ENCODE results near the gene GARNL3. TPM values are rescaled to one million over a fixed set of nuclear protein-coding genes. Genes with fewer than 3 reads are reported as not detected.

The GARNL3 gene
- polyA plus RNA-seq, 3 donors from 2014 or later = 0.44 to 2.1 TPM; not detected in 1

- peak overlapping the region in 1 of 5 donors; percentile 21 for H3K4me3 Mint-ChIP-seq
- DNase-seq = peak; percentile 45 to 55 (median 52)
- H3K4me1 Mint-ChIP-seq = peaks cover 6 to 14% of the 10 kb centered on the region in 2 donors
- peaks cover 0 to 7% (median 0%) of the 10 kb centered on the region in 3 donors for H3K36me3 Mint-ChIP-seq
- H3K27me3 Mint-ChIP-seq (ENCODE audit: low read depth in 3 of 3) = peaks cover 0 to 4% (median 0%) of the 10 kb centered on the region in 3 donors
- H3K9me3 Mint-ChIP-seq = no peaks in the 10 kb centered on the region
- no peak overlapping the region for H3K27ac Mint-ChIP-seq
Measured at GRCh38 chr9:127418037-127418471, 153.5 kb downstream of the GARNL3 start.

- DNase-seq = no peak
- Mint-ChIP-seq H3K36me3 (peaks cover 0 to 6% (median 0%) of the 10 kb centered on the region in 3 donors), H3K27me3 (ENCODE audit: low read depth in 3 of 3) (peaks cover 5 to 8% (median 6%) of the 10 kb centered on the region in 3 donors), H3K27ac (no peak overlapping the region), H3K4me3 (no peak overlapping the region), H3K4me1 (peaks cover 19 to 26% of the 10 kb centered on the region in 2 donors), H3K9me3 (no peaks in the 10 kb centered on the region)
Measured at GRCh38 chr9:127419348-127419747, 154.8 kb downstream of the GARNL3 start.

GRCh38 chr9:127421057-127421456 lies 156.5 kb downstream of the GARNL3 start:
- H3K9me3 Mint-ChIP-seq = no peaks in the 10 kb centered on the region
- DNase-seq = no peak
- H3K36me3 Mint-ChIP-seq = no peaks in the 10 kb centered on the region
- peaks cover 5 to 8% (median 7%) of the 10 kb centered on the region in 3 donors for H3K27me3 Mint-ChIP-seq (ENCODE audit: low read depth in 3 of 3)
- H3K4me3 Mint-ChIP-seq = no peak overlapping the region
- H3K27ac Mint-ChIP-seq = no peak overlapping the region
- peaks cover 36 to 42% of the 10 kb centered on the region in 2 donors for H3K4me1 Mint-ChIP-seq

DNA sequence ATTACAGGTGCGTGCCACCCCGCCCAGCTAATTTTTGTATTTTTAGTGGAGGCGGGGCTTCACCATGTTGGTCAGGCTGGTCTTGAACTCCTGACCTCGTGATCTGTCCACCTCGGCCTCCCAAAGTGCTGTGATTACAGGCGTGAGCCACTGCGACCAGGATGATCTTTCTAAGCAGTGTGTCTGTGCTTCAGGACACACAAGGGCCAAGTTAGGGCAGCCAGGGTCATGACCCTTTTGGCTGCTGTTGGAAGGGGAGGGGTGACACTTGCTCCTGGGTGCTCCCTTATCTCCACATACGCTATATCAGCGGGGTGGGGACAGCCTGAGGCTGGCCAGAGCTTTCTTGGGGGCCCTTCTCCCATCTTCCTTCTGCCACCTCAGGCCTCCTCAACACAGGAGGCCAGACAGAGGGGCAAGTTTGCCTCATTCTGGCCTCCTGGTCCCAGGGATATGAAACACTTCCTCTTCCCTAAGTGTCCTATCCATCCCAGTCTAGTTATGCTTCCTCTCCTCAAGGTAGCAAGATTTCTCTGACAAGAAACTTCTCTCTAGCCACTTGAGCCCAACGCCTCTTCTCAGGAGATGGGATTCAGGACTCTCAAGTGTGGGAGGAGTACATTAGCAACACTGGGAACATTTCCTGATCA lies 157.7 kb downstream of the GARNL3 start:
- no peaks in the 10 kb centered on the region for H3K9me3 Mint-ChIP-seq

GRCh38 chr9:127422787-127423186 lies 158.2 kb downstream of the GARNL3 start:
- H3K4me1 Mint-ChIP-seq = peaks cover 47 to 50% of the 10 kb centered on the region in 2 donors
- no peaks in the 10 kb centered on the region for H3K36me3 Mint-ChIP-seq
- H3K9me3 Mint-ChIP-seq = no peaks in the 10 kb centered on the region
- H3K27me3 Mint-ChIP-seq (ENCODE audit: low read depth in 3 of 3) = peaks cover 5 to 7% (median 6%) of the 10 kb centered on the region in 3 donors
- H3K4me3 Mint-ChIP-seq = peak overlapping the region; percentile 39 to 99 (median 99)
- DNase-seq = no peak
- H3K27ac Mint-ChIP-seq = peak overlapping the region in 3 of 6 donors; percentile 9 to 98 (median 97)

More for the DNA sequence above, 157.7 kb downstream of the GARNL3 start:
- Mint-ChIP-seq H3K27me3 (ENCODE audit: low read depth in 3 of 3) (peaks cover 5 to 8% (median 7%) of the 10 kb centered on the region in 3 donors), H3K27ac (no peak overlapping the region), H3K36me3 (no peaks in the 10 kb centered on the region), H3K4me3 (peak overlapping the region in 1 of 5 donors; percentile 99), H3K4me1 (peaks cover 47 to 50% of the 10 kb centered on the region in 2 donors)
- DNase-seq = no peak

- Mint-ChIP-seq H3K27me3 (ENCODE audit: low read depth in 3 of 3) (peaks cover 5 to 7% (median 6%) of the 10 kb centered on the region in 3 donors), H3K36me3 (no peaks in the 10 kb centered on the region), H3K9me3 (no peaks in the 10 kb centered on the region), H3K4me1 (peaks cover 44 to 53% of the 10 kb centered on the region in 2 donors), H3K4me3 (peak overlapping the region; percentile 98 to 99 (median 99)), H3K27ac (peak overlapping the region; percentile 95 to 98 (median 96))
- DNase-seq = no peak
Measured at GRCh38 chr9:127423476-127423933, 158.9 kb downstream of the GARNL3 start.

DNA sequence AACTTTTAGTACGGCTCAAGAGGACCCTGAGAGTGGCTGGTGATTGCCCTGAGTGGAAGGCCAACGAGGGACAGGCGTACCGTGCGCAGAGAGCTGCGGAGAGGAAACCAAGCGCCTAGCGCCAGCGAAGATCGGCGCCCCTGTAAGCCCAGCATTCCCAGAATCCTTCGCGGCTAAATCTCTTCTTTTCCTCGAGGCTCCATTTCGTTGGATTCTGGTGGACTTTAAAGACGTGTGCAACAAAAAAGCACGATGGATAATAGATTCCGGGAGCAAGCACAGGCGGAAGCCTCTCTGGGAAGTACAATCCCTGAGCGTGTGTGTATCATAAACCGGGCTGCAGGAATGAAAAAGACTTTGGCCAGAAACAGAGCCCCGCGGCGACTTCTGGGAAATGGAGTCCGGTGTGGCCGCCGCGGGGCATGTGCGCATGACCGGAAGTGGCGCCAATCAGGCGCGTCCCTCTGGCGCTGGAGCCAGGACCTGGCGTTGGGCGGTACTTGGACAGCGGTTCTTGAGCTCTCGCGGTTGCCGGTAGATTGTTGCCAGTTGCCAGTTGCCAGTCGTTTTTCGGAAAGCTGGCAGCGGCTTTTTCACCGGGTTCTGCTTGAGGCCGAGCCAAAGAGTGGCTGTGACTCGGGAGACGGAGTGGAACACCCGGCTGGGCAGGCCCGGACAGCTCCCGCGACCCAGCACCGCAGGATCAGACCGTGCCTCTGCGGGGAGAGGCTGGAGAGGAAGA lies 159.5 kb downstream of the GARNL3 start, which contains the start of gene ZNF79:
TSS of gene ZNF79 (plus strand) at position 449 of the 742 bp plus-strand sequence. CDS start 406 bp downstream, outside the sequence.
- Mint-ChIP-seq H3K4me3 (peak within 1 kb of the TSS; percentile 98 to 99 (median 99)), H3K36me3 (no peaks in the 10 kb centered on the region), H3K9me3 (no peaks in the 10 kb centered on the region), H3K4me1 (peaks cover 39 to 54% of the 10 kb centered on the region in 2 donors), H3K27me3 (ENCODE audit: low read depth in 3 of 3) (peaks cover 5 to 7% (median 6%) of the 10 kb centered on the region in 3 donors), H3K27ac (peak within 1 kb of the TSS; percentile 95 to 98 (median 96))
- DNase-seq = peak; percentile 90 to 92 (median 91)

GRCh38 chr9:127424676-127424999 lies 160.1 kb downstream of the GARNL3 start:
- no peak for DNase-seq
- peaks cover 39 to 54% of the 10 kb centered on the region in 2 donors for H3K4me1 Mint-ChIP-seq
- H3K27me3 Mint-ChIP-seq (ENCODE audit: low read depth in 3 of 3) = peaks cover 5 to 7% (median 6%) of the 10 kb centered on the region in 3 donors
- H3K9me3 Mint-ChIP-seq = no peaks in the 10 kb centered on the region
- peak overlapping the region; percentile 95 to 98 (median 96) for H3K27ac Mint-ChIP-seq
- H3K4me3 Mint-ChIP-seq = peak overlapping the region; percentile 98 to 99 (median 99)
- no peaks in the 10 kb centered on the region for H3K36me3 Mint-ChIP-seq

DNA sequence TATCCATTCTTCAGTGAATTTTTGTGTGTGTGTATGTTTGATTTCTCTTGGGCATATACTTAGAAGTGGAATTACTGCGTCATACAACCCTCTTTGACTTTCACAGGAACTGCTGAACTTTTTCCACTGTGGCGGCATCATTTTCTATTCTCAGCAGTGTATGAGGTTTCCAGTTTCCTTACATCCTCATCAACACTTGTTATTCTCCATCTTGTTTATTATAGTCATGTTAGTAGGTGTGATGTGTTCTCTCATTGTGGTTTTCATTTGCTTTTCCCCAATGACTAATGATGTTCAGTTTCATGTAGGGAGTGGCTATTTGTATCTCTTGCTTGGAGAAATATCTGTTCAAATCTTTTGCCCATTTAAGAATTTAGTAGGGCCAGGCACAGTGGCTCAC lies 162.2 kb downstream of the GARNL3 start:
- DNase-seq = peak in 1 of 3 donors; percentile 32
- Mint-ChIP-seq H3K36me3 (peaks cover 13% of the 10 kb centered on the region in 3 donors), H3K9me3 (no peaks in the 10 kb centered on the region), H3K27me3 (ENCODE audit: low read depth in 3 of 3) (peaks cover 5 to 7% (median 6%) of the 10 kb centered on the region in 3 donors), H3K4me3 (peak overlapping the region; percentile 10 to 99 (median 19)), H3K27ac (peak overlapping the region in 5 of 6 donors; percentile 1 to 71 (median 9)), H3K4me1 (peaks cover 39 to 64% of the 10 kb centered on the region in 2 donors)

- no peaks in the 10 kb centered on the region for H3K9me3 Mint-ChIP-seq
- peaks cover 5 to 7% (median 6%) of the 10 kb centered on the region in 3 donors for H3K27me3 Mint-ChIP-seq (ENCODE audit: low read depth in 3 of 3)
- H3K4me3 Mint-ChIP-seq = no peak overlapping the region
- DNase-seq = no peak
- H3K36me3 Mint-ChIP-seq = peaks cover 13 to 22% (median 22%) of the 10 kb centered on the region in 3 donors
- peak overlapping the region in 1 of 6 donors; percentile 37 for H3K27ac Mint-ChIP-seq
- peaks cover 33 to 64% of the 10 kb centered on the region in 2 donors for H3K4me1 Mint-ChIP-seq
Measured at GRCh38 chr9:127428348-127428747, 163.8 kb downstream of the GARNL3 start.

DNA sequence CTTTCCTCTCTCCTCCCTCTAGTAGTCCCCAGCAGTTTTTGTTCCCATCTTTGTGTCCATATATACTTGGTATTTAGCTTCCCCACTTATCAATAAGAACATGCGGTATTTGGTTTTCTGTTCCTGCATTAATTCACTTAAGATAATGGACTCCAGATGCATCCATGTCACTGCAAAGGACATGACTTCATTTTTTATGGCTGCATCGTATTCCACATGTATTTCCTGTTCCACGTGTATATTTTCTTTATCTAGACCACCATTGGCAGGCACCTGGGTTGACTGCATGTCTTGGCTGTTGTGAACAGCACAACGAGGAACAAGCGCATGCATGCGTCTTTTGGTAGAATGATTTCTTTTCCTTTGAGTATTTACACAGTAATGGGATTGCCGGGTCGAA lies 165.8 kb downstream of the GARNL3 start:
- Mint-ChIP-seq H3K4me3 (no peak overlapping the region), H3K4me1 (peaks cover 13 to 49% of the 10 kb centered on the region in 2 donors), H3K9me3 (no peaks in the 10 kb centered on the region), H3K36me3 (peaks cover 28 to 42% (median 35%) of the 10 kb centered on the region in 3 donors), H3K27me3 (ENCODE audit: low read depth in 3 of 3) (peaks cover 0 to 3% (median 0%) of the 10 kb centered on the region in 3 donors), H3K27ac (no peak overlapping the region)
- DNase-seq = no peak

GRCh38 chr9:127437497-127438264 lies 173.1 kb downstream of the GARNL3 start:
- Mint-ChIP-seq H3K27ac (peak overlapping the region; percentile 79 to 96 (median 87)), H3K36me3 (peaks cover 38 to 67% (median 41%) of the 10 kb centered on the region in 3 donors), H3K27me3 (ENCODE audit: low read depth in 3 of 3) (no peaks in the 10 kb centered on the region), H3K9me3 (no peaks in the 10 kb centered on the region), H3K4me3 (peak overlapping the region; percentile 46 to 68 (median 54)), H3K4me1 (peaks cover 19 to 29% of the 10 kb centered on the region in 2 donors)
- peak; percentile 16 to 60 (median 44) for DNase-seq

GRCh38 chr9:127438394-127438793 lies 173.8 kb downstream of the GARNL3 start:
- H3K4me1 Mint-ChIP-seq = peaks cover 19 to 23% of the 10 kb centered on the region in 2 donors
- H3K27me3 Mint-ChIP-seq (ENCODE audit: low read depth in 3 of 3) = no peaks in the 10 kb centered on the region
- H3K36me3 Mint-ChIP-seq = peaks cover 36 to 60% (median 38%) of the 10 kb centered on the region in 3 donors
- no peaks in the 10 kb centered on the region for H3K9me3 Mint-ChIP-seq
- peak overlapping the region in 1 of 5 donors; percentile 68 for H3K4me3 Mint-ChIP-seq
- peak overlapping the region in 5 of 6 donors; percentile 34 to 94 (median 80) for H3K27ac Mint-ChIP-seq
- no peak for DNase-seq

All from immature natural killer cell (primary cell).